MCF 10A (cell line): Measurements from ENCODE around the gene ZGLP1. TPM values are rescaled to one million over a fixed set of nuclear protein-coding genes. Genes with fewer than 3 reads are reported as not detected.

Source experiments
- BruUV-seq: library from RNA; stranded (reverse); fragments of 400-500 nt; replicated peaks from 2 replicates; lab custom pipeline; 2021; lab: Mats Ljungman, UMichigan
- CTCF ChIA-PET: fragments of 300-600 bp; sonication (Branson Sonifier 250); formaldehyde crosslinking; extraction: SDS; loops from one replicate; lab custom pipeline; 2021; ENCODE audit warnings: antibody characterized with exemption, inconsistent platforms; lab: Yijun Ruan, JAX
- POLR2A ChIA-PET: fragments of 300-600, 350-650 bp; sonication (Branson Sonifier 250); formaldehyde crosslinking; extraction: SDS; loops from one replicate; lab custom pipeline; 2020; ENCODE audit warnings: antibody characterized with exemption, inconsistent platforms; lab: Yijun Ruan, JAX
- DNase-seq: peaks from one replicate; pipeline ENCODE4 v3.0.0-alpha.2; 2018; ENCODE audit not compliant: unreplicated experiment
- H3K27ac Mint-ChIP-seq: one replicate; pipeline ENCODE4 v1.8.0; 2022; ENCODE audit warnings: mild to moderate bottlenecking, low read depth, mixed read lengths; ENCODE audit not compliant: unreplicated experiment
- H3K27me3 Mint-ChIP-seq: one replicate; pipeline ENCODE4 v1.8.0; 2022; ENCODE audit warnings: mixed read lengths; ENCODE audit not compliant: insufficient read depth, unreplicated experiment
- H3K36me3 Mint-ChIP-seq: one replicate; pipeline ENCODE4 v1.8.0; 2022; ENCODE audit warnings: mild to moderate bottlenecking, moderate library complexity, mixed read lengths; ENCODE audit not compliant: insufficient read depth, unreplicated experiment
- H3K4me1 Mint-ChIP-seq: one replicate; pipeline ENCODE4 v1.8.0; 2022; ENCODE audit warnings: mixed read lengths; ENCODE audit not compliant: insufficient read depth, unreplicated experiment
- H3K4me3 Mint-ChIP-seq: one replicate; pipeline ENCODE4 v1.8.0; 2022; ENCODE audit warnings: mild to moderate bottlenecking, moderate library complexity, mixed read lengths; ENCODE audit not compliant: unreplicated experiment
- H3K9me3 Mint-ChIP-seq: one replicate; pipeline ENCODE4 v1.8.0; 2022; ENCODE audit warnings: mixed read lengths; ENCODE audit not compliant: unreplicated experiment
- intact Hi-C: fragments of 100-400 bp; cut with micrococcal nuclease; formaldehyde crosslinking; loops from 2 replicates; pipeline ENCODE4 v1.14.1; 2022
- total RNA-seq: library from RNA; stranded (reverse); gene quantifications from 2 replicates; pipeline ENCODE4 v1.2.3, GENCODE V29; 2022
- TF ChIP-seq, protein P1 (sequence below): fragments of 200-600 bp; IDR thresholded peaks from one replicate; pipeline ENCODE4 v1.8.0; 2022; ENCODE audit warnings: antibody characterized with exemption, mild to moderate bottlenecking; ENCODE audit not compliant: unreplicated experiment

Gene ZGLP1
- total RNA-seq, 1 experiment from 2014 or later: 3.8 TPM

DNA sequence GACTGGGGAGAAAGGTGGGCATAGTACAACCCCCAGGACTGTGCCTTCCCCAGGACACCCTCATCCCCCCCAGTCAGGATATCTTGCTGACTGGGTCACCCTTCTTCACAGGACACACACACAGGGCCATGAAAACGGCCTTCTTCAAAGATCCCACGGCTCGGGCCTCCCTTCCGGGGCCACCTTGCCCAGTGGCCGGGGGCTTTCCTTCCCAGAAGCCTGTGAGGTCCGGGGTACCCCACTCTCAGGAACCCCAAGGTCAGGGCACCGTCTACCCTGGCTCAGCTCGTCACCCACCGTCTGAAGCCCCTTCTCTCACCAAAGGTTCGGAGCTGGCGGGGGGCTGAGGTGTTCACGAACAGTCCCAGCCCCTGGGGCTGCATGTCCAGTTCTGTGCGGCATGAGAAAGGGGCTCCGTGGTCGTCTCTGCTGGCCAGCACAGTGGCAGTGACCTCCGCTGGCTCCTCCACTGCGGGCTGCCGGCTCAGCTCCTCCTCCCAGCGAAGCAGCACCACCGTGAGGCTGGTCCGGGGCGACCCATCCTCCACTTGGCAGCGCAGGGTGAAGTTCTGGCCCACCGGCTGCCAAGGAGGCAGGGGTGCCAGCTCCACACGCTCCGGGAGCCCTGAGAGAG lies 25.9 kb upstream of the ZGLP1 start:
- ChIA-PET CTCF (interaction anchor here (0.6 to 1.5 kb wide), 6 partner anchors 8 to 54 kb away, joined by 3 to 4 read pairs (median 4); no protein-coding TSS in a partner anchor), POLR2A (interaction anchor here (0.7 to 3.5 kb wide), 8 partner anchors 9 to 76 kb away, joined by 3 to 51 read pairs (median 14); partner anchors contain the start of genes CDC37, FDX2 and TYK2)
- Mint-ChIP-seq H3K4me3 (peak overlapping the region; percentile 95), H3K4me1 (no peaks in the 10 kb centered on the region), H3K27ac (no peak overlapping the region), H3K27me3 (no peaks in the 10 kb centered on the region), H3K9me3 (no peaks in the 10 kb centered on the region), H3K36me3 (peaks cover 3% of the 10 kb centered on the region)
- BruUV-seq: no TSS peak
- intact Hi-C loops: no loop called here
- DNase-seq: no peak
- TF ChIP-seq, protein P1, sequence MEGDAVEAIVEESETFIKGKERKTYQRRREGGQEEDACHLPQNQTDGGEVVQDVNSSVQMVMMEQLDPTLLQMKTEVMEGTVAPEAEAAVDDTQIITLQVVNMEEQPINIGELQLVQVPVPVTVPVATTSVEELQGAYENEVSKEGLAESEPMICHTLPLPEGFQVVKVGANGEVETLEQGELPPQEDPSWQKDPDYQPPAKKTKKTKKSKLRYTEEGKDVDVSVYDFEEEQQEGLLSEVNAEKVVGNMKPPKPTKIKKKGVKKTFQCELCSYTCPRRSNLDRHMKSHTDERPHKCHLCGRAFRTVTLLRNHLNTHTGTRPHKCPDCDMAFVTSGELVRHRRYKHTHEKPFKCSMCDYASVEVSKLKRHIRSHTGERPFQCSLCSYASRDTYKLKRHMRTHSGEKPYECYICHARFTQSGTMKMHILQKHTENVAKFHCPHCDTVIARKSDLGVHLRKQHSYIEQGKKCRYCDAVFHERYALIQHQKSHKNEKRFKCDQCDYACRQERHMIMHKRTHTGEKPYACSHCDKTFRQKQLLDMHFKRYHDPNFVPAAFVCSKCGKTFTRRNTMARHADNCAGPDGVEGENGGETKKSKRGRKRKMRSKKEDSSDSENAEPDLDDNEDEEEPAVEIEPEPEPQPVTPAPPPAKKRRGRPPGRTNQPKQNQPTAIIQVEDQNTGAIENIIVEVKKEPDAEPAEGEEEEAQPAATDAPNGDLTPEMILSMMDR: no peak

DNA sequence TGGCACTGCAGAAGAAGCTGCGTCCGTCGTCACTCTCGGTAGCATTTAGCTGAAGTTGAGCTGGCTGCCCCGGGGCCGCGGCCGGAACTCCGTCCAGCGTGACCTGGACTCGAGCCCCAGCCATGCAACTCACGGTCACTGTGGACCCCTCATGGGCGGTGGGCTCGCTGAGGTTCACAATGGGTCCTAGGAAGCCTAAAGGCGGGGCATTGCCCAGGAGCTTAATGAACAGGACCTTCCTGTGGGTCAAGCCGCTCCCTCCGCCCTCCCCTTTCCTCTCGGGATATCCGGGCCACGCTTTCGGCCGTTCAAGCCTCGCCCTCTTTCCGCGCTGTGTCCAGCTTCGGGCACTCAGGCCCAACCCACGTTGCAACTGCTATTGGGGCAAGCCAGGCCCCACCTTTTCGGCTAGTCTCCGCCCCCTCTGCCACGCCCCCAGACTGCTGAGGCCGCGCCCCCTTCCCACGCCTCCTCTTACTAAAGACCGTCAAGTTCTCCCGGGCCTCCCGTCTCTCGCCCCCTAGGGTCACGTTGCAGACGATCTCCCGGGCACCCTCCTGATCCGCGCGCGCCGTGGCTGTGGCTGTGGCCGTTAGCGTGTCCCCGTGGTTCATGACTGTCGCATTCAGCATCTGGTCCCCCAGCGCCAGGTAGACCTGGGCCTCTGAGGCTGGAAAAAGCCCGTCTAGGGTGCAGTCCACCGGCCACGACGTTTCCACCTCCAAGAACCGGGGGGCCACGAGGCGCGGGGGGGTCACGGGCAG lies 25.2 kb upstream of the ZGLP1 start:
- Mint-ChIP-seq H3K9me3 (no peaks in the 10 kb centered on the region), H3K27ac (no peak overlapping the region), H3K27me3 (no peaks in the 10 kb centered on the region), H3K4me3 (peak overlapping the region; percentile 95), H3K4me1 (no peaks in the 10 kb centered on the region), H3K36me3 (peaks cover 10% of the 10 kb centered on the region)
- no TSS peak for BruUV-seq
- intact Hi-C loops: loop anchor here (5.0 kb wide), 1 partner anchor 48 kb away; the partner anchor contains the start of gene TYK2
- TF ChIP-seq, protein P1: peak; percentile 7
- ChIA-PET POLR2A (interaction anchor here (0.6 to 3.5 kb wide), 20 partner anchors 9 to 1224 kb away, joined by 3 to 51 read pairs (median 5); partner anchors contain the start of genes CDC37, ELOF1, FDX2 and ICAM4), CTCF (interaction anchor here (0.7 to 2.1 kb wide), 11 partner anchors 24 to 80 kb away, joined by 3 to 14 read pairs (median 4); no protein-coding TSS in a partner anchor)
- DNase-seq: peak; percentile 98

DNA sequence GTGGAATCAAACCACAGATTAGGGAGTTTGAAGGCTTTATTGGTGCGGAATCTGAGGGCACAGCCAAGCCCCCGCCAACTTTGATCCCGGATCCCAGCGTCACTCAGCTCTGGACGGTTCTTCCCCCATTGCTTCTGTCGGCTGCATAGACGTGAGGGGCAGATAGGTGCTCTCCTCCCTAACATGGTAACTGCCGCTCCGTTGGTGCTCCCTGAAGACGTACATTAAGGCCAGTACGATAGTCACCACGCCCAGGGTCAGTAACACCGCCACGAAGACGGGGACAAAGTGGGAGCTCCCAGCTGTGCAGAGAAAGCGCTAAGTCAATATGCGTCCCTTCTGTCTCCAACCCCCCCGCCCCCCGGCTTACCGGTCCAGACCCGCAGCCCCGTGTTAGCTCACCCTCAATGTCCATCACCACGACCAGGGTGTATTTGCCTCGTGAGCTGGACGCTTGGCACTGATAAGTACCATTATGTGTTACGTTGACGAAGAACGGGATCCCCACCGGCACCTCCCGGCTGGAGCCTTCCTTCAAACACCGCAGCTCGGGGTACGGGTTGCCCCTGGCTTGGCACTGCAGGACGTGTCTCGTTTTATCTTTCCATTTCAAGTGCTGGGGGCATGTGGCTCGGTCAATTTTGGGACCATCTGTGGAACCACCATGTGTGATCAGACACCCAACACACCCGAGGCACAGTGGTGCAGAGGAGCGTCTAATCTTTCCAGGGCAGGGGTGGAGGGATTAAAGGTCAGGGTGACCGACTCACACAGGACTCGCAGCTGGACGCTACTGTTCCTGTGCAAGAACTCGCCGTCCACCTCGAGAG lies 24.4 kb upstream of the ZGLP1 start:
- H3K4me1 Mint-ChIP-seq: no peaks in the 10 kb centered on the region
- ChIA-PET POLR2A (interaction anchor here (0.5 to 3.5 kb wide), 30 partner anchors 9 to 1225 kb away, joined by 3 to 51 read pairs (median 4); partner anchors contain the start of genes CDC37, ELOF1, FDX2 and ICAM4), CTCF (interaction anchor here (0.6 to 2.1 kb wide), 12 partner anchors 12 to 142 kb away, joined by 3 to 14 read pairs (median 4); no protein-coding TSS in a partner anchor)
- TF ChIP-seq, protein P1: no peak
- peak overlapping the region; percentile 95 for H3K4me3 Mint-ChIP-seq
- H3K27ac Mint-ChIP-seq: peak overlapping the region; percentile 89
- peak; percentile 26 for DNase-seq
- H3K9me3 Mint-ChIP-seq: no peaks in the 10 kb centered on the region
- BruUV-seq: TSS peak; percentile 53
- peaks cover 18% of the 10 kb centered on the region for H3K36me3 Mint-ChIP-seq
- no peaks in the 10 kb centered on the region for H3K27me3 Mint-ChIP-seq
- intact Hi-C loops: loop anchor here (2.0 to 5.0 kb wide), 2 partner anchors 45 to 48 kb away; partner anchors contain the start of genes ICAM5 and TYK2
